ENCODE measurements around the gene CSF3R.

GRCh38 chr1:36446271-36446670 lies 36.4 kb downstream of the CSF3R start:
- TF ChIP-seq, protein P1, sequence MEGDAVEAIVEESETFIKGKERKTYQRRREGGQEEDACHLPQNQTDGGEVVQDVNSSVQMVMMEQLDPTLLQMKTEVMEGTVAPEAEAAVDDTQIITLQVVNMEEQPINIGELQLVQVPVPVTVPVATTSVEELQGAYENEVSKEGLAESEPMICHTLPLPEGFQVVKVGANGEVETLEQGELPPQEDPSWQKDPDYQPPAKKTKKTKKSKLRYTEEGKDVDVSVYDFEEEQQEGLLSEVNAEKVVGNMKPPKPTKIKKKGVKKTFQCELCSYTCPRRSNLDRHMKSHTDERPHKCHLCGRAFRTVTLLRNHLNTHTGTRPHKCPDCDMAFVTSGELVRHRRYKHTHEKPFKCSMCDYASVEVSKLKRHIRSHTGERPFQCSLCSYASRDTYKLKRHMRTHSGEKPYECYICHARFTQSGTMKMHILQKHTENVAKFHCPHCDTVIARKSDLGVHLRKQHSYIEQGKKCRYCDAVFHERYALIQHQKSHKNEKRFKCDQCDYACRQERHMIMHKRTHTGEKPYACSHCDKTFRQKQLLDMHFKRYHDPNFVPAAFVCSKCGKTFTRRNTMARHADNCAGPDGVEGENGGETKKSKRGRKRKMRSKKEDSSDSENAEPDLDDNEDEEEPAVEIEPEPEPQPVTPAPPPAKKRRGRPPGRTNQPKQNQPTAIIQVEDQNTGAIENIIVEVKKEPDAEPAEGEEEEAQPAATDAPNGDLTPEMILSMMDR (IDR thresholded peaks at IDR 0.05; ENCODE audit: poor library complexity, severe bottlenecking) = peak; percentile 57
- TF ChIP-seq MXI1 (conservative IDR thresholded peaks at IDR 0.05; ENCODE audit: poor library complexity, severe bottlenecking) = no peak
- TF ChIP-seq, protein P2, sequence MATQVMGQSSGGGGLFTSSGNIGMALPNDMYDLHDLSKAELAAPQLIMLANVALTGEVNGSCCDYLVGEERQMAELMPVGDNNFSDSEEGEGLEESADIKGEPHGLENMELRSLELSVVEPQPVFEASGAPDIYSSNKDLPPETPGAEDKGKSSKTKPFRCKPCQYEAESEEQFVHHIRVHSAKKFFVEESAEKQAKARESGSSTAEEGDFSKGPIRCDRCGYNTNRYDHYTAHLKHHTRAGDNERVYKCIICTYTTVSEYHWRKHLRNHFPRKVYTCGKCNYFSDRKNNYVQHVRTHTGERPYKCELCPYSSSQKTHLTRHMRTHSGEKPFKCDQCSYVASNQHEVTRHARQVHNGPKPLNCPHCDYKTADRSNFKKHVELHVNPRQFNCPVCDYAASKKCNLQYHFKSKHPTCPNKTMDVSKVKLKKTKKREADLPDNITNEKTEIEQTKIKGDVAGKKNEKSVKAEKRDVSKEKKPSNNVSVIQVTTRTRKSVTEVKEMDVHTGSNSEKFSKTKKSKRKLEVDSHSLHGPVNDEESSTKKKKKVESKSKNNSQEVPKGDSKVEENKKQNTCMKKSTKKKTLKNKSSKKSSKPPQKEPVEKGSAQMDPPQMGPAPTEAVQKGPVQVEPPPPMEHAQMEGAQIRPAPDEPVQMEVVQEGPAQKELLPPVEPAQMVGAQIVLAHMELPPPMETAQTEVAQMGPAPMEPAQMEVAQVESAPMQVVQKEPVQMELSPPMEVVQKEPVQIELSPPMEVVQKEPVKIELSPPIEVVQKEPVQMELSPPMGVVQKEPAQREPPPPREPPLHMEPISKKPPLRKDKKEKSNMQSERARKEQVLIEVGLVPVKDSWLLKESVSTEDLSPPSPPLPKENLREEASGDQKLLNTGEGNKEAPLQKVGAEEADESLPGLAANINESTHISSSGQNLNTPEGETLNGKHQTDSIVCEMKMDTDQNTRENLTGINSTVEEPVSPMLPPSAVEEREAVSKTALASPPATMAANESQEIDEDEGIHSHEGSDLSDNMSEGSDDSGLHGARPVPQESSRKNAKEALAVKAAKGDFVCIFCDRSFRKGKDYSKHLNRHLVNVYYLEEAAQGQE (IDR thresholded peaks at IDR 0.05; ENCODE audit: borderline replicate concordance) = no peak
- no peak for TF ChIP-seq POLR2AphosphoS5 (IDR thresholded peaks at IDR 0.05)
- no peak for TF ChIP-seq EZH2 (IDR thresholded peaks at IDR 0.05; ENCODE audit: borderline replicate concordance, insufficient read depth, low read length, poor library complexity, severe bottlenecking)
- peak; percentile 51 for TF ChIP-seq RAD21 (conservative IDR thresholded peaks at IDR 0.05)
- TF ChIP-seq TAF1 (IDR thresholded peaks at IDR 0.05; ENCODE audit: low read depth) = no peak
